Keratinocyte (primary cell): ENCODE data around the gene TFAP2D.

Source experiments
- CTCF ChIP-seq, 3 experiments: IDR thresholded peaks in 1 of 3; conservative IDR thresholded peaks in 1 of 3; optimal IDR thresholded peaks in 1 of 3; 2 replicates in 2 of 3; 3 replicates in 1 of 3; pipeline versions ENCODE3 to v1.5.1; 2011; ENCODE audit warnings: low read length in 3 of 3, mild to moderate bottlenecking in 3 of 3, moderate library complexity in 2 of 3, control low read depth in 1 of 3, inconsistent platforms in 1 of 3; ENCODE audit not compliant: insufficient read depth in 2 of 3; ENCODE audit errors: extremely low read depth in 1 of 3
- EZH2 ChIP-seq: IDR thresholded peaks from one replicate; pipeline ENCODE4 v1.6.1; 2012; ENCODE audit warnings: inconsistent platforms, mild to moderate bottlenecking, low read length, moderate library complexity

- TF ChIP-seq CTCF (optimal IDR thresholded peaks at IDR 0.05 in 1 of 3, IDR thresholded peaks at IDR 0.05 in 1 of 3, conservative IDR thresholded peaks at IDR 0.05 in 1 of 3; ENCODE audit: extremely low read depth in 1 of 3, insufficient read depth in 2 of 3, low read length in 3 of 3) (no peak), EZH2 (peak; percentile 79)
These were observed 6.8 kb upstream of the TFAP2D start for GRCh38 chr6:50706575-50706974.
